T follicular helper cell (primary cell): ENCODE results near the gene SMIM13.

Experiments
- DNase-seq: peaks from one replicate; pipeline ENCODE4 v3.0.0-alpha.2; 2020; ENCODE audit warnings: low read depth
- total RNA-seq, 2 experiments: gene quantifications; one replicate each; lab custom pipeline; 2026; lab: John Stamatoyannopoulos, UW

Gene SMIM13
- total RNA-seq = 18.7 to 28.7 reads per million in 2 experiments

GRCh38 chr6:11093626-11094410 is at the start of gene SMIM13:
TSS of gene SMIM13 (plus strand) at chr6:11093834. CDS start at chr6:11094314, 480 bp downstream.
- peak; percentile 92 for DNase-seq

GRCh38 chr6:11043961-11044711 is 49.5 kb upstream of the SMIM13 start, which contains the start of gene ELOVL2:
TSS of gene ELOVL2 (minus strand) at chr6:11044305. CDS start at chr6:11044230, 75 bp downstream.
- no peak for DNase-seq

- no peak for DNase-seq
These were observed 48.9 kb upstream of the SMIM13 start for GRCh38 chr6:11044712-11045167.

DNA sequence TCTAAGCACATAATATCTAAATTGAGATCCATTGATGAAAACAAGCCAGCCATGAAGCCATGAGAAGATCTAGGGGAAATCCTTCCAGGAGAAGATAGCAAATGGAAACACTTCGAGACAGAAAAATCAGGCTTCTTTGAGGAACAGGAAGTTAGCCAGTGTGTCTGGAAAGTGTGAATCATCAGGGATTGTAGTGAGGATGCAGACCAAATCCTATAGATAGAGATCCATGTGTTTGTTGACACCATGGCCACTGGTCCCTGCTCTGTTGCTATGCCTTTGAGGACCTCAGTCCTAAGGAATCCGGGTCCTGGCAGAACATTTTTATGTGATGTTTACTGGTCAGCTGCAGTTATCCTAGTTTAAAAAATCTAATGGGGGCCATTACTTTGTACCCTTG is 42.9 kb upstream of the SMIM13 start:
- DNase-seq = no peak

DNA sequence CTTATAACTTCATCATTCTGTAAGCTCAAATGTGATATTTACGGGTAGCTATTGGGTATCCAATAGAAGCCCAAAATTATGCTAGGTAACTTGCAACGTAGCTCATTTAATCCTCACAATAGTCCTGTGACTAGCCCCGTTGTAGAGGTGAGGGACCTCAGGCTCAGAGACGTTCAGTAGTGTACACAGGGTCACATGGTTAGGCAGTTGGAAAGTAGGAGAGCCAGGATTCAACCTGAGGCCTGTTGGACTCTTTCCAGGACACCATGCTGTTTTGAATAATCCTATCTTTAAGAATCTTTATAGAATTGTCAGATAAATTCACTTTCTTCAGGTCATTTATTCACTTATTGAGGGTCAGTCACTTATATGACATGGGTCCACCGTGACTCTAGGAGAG is 40.3 kb upstream of the SMIM13 start:
- DNase-seq = no peak

DNA sequence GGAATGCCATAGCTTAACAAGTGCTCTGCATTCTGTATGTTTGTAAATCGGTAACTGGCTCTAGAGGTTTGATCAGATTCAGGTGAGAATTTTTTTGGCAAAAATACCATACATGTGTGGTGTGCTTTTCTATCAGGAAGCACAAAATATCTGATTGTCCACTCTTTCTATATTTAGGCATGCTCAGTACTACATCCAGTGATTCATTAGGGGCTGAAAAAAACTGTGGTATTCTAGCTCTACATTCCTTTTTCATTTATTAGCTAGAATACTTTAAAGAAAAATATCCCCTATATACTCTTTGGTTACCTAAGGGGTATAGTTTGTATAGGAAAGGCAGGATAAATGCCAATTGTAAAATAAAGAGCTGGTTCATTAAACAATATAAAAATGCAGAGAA is 38.9 kb upstream of the SMIM13 start:
- DNase-seq = no peak

DNA sequence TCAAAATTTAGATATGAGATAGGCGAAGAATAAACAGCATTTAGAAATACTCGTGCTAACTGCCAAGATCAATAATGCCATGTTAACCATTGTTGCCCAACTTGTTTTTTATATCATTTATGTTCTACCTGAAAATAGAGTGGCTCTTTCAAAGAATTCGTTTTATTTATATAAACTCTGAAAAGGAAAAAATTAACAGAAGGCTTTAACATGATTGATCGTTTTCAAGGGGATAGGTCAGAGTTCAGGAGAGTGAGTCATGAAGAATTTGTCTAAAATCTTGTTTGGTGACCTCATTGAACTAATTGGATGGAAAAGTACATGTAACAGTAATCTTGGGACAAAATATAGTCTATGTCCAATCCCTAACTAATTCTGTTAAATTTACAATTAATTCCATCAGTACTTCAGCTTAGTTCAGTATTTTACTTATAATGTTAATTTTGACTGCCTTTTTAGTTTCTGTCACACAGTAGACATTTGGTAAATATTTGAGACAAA is 38.5 kb upstream of the SMIM13 start:
- no peak for DNase-seq

GRCh38 chr6:11056871-11057270 is 36.8 kb upstream of the SMIM13 start:
- no peak for DNase-seq

DNA sequence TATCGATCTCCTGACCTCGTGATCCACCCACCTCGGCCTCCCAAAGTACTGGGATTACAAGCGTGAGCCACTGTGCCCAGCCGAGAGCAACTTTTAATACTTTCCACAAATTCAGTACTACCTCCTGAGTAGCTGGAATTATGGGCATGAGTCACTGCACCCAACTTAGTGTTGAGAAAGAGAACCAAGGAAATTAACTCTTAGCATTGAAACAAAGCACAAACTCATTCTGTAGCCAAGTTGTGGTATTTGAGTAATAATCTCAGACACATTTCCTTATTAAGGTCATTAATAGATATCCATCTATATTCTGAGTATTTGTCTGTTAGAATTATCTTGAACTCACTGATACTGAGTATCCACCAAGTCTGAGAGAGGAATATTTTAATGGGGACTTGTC is 35.2 kb upstream of the SMIM13 start:
- no peak for DNase-seq

- no peak for DNase-seq
These were observed 31.6 kb upstream of the SMIM13 start for GRCh38 chr6:11062083-11062482.

DNA sequence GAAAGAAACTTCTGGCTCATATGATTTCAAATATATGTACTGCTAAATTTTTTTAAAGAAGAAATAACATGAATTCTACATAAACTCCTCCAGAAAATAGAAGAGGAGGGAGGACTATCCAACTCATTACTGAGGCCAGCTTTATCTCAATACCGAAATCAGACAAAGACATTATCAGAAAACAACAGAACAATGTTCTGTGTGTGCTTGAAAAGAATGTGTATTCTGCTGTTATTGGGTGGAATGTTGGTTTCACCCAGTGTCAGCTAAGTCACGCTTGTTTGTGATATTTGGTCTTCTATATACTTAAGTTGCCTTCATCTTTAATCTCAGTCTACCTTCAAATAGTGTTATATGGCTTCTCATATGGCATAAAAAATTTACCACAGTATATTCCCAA is 30.9 kb upstream of the SMIM13 start:
- DNase-seq = no peak

GRCh38 chr6:11064836-11065235 is 28.8 kb upstream of the SMIM13 start:
- DNase-seq = no peak

- no peak for DNase-seq
These were observed 28.0 kb upstream of the SMIM13 start for GRCh38 chr6:11065436-11066202.

- DNase-seq = no peak
These were observed 26.9 kb upstream of the SMIM13 start for GRCh38 chr6:11066505-11067347.

GRCh38 chr6:11067348-11067747 is 26.3 kb upstream of the SMIM13 start:
- DNase-seq = no peak

- DNase-seq = no peak
These were observed 23.9 kb upstream of the SMIM13 start for GRCh38 chr6:11069760-11070159.

GRCh38 chr6:11072101-11072500 is 21.5 kb upstream of the SMIM13 start:
- DNase-seq = no peak

DNA sequence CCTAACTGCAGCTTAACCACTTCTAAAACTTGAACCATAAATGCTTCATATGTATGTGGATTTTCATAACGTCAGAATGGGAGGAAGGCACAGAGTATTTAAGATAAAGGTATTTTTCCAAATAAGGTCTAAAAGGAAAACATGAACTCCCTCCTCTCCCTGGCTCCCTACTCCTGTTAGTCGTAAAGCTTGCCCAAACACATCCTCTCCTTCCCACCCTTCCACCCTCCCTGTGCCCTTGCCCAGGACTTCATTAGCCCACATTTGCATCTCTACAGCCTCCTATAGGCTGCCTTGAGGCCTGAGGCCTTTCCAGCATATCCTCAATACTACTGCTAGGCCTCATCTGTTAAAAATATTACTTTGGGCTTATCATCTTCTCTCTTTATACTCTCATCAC is 17.1 kb upstream of the SMIM13 start:
- no peak for DNase-seq

DNA sequence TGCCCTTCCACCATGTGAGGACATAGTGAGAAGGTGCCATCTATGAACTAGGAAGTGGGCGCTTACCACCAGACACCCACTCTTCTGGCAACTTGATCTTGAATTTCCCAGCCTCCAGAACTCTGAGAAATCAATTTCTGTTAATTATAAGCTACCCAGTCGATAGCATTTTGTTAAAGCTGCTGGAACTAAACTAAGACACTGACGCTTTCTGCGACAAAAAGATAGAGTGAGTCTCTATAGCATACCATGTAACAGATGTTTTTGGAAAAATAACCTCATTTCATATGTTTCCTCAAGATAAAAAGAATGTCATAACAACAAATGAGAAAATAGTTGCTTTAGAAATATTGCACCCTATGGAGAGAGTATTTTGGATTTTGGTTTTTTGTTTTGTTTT is 15.4 kb upstream of the SMIM13 start:
- no peak for DNase-seq

DNA sequence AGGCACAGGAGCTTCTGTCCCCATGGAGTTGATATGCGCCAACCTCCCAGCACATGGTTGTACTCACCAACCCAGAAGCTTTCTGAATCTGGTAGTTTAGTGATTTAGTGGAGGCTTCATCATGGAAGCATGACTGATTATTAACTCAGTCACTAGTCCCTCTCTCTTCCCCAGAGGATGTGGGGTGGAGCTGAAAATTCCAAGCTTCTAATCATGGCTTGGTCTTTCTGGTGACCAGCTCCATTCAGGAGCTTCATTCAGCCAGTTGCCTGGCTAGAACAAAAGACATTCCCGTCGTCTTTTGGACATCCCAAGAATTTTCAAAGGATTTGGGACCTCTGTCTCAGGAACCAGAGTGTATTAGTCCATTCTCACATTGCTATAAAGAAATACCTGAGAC is 13.3 kb upstream of the SMIM13 start:
- no peak for DNase-seq

DNA sequence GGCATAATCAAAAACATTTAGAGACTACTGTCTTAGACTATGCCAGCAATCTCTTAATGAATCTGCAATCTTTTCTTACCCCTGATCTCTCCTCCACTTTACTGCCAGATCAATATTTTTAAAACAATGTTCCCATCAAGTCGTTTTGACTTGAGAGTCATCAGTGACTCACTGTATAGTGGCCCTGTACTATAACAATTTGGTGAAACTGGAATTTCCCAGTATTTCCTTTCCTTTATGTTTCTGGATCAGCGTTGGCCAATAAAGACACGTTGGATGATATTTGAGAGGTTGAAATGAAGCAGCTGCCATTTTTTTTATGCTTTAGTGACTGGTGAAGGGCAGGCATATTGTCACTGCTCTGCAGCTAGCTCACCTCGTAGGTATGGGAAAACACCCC is 10.1 kb upstream of the SMIM13 start:
- no peak for DNase-seq
